Cortex of kidney (tissue), 1 donor: Measurements from ENCODE around the gene AOPEP.

Experiments used
- DNase-seq: peaks from one replicate; lab custom pipeline; 2025; lab: John Stamatoyannopoulos, UW

AOPEP gene

GRCh38 chr9:94792511-94792910, 66.0 kb downstream of the AOPEP start:
- DNase-seq: no peak

DNA sequence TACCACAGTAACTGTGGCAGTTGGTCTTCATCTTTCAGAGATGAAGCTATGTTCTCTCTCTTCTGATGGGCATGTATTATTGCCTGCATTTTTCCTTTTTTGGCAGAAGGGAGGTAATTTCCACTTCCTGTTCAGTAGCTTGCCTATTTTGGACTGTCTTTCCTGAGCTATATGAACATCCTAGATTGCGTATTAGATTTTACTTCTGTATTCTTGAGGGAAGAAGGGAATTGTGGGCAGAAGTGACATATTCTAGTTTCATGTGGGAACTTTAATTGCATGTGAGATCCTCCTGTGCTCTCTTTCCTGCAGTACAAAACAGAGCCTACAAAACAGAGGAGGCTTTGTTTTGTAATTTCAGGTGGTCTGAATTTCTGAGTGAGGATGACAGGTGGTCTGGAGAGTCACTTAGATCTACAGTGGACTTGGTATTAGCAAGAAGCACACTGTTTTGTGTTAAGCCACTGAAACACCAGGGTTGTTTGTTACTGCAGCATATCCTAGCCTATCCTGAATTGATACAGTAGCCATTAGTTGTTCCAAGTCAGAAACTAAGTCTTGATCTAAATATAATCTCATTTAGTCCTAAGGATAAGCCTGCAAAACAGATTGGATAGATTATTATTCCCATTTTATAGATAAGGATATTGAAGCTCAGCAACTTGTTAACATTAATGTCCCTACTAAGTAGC, 68.1 kb downstream of the AOPEP start:
- no peak for DNase-seq

DNA sequence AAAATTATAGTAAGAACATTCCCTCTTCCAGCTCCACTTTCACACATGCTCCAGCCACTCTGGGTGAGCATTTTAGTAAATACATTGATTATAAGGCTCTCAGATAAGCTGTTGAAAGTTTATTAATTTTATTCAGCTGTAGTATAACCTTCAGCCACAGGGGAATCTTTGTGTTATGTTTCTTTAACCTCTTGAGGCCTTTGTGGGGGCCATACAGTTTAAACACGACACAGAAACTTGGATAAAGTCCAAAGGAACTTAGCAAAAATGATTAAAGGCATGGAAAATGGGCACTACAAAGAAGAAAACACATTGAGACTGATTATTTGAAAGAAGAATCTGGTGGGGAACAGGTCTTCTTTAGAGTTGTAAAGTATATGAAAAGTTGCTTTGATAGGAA, 70.2 kb downstream of the AOPEP start:
- DNase-seq: no peak

- DNase-seq: no peak
These were observed 71.7 kb downstream of the AOPEP start for GRCh38 chr9:94798201-94798600.

DNA sequence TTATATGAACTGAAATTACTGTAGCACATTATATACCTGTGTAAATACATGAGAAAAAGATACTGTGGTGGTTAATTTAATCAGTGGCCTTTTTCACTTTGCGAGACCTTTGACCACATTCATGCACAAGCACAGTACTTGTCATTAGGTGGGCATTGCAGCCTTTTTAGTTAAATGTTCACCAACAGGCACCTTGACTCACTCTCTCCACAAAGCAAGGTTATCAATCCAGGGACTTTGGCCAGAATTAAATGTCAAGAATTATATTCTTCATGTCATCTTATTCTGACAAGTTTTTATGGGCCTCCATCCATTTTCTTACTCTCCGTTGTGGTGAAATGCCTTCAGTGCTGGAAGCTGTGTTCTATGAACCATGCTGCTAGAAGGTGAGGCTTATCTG, 72.2 kb downstream of the AOPEP start:
- no peak for DNase-seq

DNA sequence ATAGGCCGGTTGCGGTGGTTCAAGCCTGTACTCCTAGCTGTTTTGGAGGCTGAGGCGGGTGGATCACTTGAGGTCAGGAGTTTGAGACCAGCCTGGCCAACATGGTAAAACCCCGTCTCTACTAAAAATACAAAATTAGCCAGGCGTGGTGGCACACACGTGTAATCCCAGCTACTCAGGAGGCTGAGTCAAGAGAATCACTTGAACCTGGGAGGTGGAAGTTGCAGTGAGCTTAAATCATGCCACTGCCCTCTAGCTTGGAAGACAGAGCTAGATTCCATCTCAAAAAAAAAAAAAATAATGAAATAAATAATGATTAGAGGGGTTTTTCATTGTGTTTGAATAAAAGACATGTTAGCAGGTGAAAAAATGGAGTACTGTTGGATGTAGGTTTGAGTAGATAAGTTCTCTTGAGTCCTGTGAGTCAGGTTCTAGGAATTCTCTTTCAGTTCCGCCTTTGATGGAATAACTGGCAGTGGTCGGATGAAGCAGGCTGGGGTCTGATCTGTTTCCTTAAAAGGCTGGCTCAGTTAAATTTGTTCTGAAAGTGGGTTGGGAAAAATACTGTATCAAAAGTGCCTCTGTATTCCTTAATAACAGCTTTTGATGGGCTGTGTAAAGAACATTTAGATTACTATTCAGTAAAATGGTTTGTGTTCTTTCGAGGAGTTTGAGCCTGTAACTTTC, 73.2 kb downstream of the AOPEP start:
- DNase-seq: no peak

DNA sequence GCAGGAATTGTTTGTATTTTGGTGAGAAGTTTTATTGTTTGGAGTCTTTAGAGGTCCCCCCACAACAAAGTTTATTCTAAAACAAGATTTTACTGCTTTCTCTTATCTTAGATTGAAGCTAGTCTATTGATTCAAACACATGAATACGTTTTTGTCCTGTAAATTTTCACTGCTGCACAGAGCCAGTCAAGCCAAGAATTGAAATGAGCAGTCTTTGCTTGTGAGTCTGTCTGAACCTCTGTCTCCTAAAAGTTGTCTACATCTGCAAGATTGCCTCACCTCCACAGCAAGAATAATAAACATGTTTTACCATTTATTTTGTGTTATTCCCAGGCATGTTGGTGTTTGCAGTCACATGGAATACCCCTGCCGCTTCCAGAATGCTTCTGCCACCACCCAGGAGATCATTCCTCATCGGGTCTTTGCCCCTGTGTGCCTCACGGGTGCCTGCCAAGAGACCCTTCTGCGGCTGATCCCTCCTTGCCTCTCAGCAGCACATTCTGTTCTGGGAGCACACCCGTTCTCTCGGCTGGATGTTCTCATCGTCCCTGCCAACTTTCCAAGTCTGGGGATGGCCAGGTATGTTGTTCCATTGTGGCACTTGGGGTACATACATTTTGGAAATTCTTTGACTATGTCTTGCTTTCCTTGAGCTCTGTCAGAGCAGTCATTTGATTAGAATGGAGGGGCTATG, 74.1 kb downstream of the AOPEP start:
- no peak for DNase-seq

DNA sequence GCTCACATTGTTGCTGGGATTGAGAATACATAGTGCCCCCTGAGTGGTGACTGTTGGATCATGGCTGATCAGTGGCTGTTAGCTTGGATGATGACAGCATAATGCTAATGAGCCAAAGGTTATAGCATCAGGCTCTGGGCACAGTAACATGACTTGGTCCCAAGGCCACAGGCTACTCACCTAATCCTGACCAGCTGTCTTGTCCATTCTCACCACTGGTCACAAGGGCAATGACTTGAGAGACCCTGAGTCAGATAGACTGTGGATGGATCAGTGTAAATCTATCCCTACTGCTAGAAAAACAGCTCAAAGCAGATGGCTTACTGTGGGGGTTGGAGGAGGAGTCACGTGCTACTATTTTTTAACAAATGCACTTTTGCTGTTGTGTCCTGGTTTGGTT, 74.7 kb downstream of the AOPEP start:
- DNase-seq: no peak

GRCh38 chr9:94801681-94802080, 75.2 kb downstream of the AOPEP start:
- no peak for DNase-seq

GRCh38 chr9:94802251-94802650, 75.8 kb downstream of the AOPEP start:
- no peak for DNase-seq

DNA sequence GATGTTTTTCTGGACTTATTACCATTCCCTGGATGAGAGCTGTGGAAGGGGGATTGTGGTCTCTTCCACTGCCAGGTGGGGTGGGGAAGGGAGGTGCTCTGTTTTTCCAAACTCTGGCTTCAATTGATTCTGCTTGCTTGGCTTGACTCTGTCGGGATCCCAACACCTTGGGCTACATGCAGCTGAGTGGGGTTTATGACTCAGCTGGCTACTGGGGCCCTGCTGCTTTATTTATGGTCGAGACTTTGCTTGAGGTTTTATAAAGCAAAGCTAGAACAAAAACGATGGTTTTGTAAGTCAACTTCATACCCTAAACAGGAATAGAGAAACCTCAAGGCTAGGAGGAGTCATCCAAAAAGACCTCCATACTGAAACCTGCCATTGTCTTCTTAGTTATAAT, 76.3 kb downstream of the AOPEP start:
- no peak for DNase-seq

GRCh38 chr9:94804316-94804715, 77.8 kb downstream of the AOPEP start:
- DNase-seq: no peak

DNA sequence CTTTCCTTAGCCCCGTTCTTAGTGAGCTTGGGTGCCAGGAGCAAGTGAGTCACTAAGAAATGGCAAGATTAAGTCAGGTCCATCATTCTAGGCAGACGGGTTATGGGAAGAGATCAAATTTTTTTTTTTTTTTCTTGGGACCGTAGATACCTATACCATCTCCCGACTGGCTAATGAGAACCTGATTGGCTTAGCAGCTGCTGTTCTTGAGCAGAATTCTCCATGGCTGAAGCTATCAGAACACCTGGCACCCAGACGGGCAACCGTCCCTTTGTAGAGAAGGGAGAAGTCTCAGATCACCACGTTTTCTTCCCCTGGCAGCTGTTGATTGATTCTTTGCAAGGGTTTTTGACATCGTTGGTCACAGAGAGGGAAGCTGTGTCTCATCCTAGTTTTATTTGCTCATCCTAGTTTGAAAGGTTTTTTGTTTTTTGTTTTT, 78.6 kb downstream of the AOPEP start:
- DNase-seq: no peak

DNA sequence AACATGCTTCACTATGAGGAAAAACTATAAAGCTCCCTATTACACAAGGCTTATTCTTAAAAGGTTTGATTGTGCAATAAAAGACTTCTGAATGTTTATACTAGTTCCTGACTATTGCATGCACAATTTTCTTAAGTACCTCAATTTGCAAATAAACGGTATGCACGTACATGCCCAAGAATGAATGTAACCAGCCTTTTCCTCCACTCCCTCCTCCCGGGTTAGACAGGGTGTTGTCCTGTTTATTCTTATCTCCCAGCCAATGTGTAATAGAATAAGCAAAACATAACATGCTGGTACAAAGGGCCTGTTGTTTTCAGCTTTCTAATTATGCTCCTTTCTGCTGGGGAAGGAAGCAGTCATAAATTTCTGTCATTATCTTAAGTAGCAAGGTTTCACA, 79.1 kb downstream of the AOPEP start:
- DNase-seq: no peak

DNA sequence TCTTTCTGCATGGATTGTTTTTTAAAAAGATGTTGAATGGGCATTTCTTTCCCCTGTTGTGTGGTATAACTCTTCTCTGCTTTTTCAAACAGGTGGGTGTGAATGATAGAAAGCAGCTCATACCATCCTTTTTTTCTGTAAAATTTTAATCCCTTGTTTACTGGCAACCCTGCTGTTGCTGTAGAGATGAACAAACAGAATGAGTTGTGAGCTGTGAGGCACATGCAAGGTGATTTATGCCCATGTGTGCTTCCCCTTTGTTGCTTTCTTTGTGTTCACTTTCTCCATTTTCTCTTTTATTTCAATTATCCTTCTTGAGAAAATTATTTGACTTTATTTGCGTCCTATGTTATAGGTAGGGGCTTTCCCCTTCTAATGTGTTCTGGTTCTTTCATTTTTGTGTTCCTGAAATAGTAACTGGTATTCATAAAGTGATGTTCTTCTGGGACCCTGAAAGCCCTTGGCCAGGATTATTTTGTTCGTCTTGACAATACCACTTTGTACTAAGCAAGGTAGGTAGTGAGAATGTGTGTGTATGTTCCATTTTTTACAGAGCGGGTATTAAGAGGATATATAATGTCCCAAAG, 79.9 kb downstream of the AOPEP start:
- DNase-seq: no peak

DNA sequence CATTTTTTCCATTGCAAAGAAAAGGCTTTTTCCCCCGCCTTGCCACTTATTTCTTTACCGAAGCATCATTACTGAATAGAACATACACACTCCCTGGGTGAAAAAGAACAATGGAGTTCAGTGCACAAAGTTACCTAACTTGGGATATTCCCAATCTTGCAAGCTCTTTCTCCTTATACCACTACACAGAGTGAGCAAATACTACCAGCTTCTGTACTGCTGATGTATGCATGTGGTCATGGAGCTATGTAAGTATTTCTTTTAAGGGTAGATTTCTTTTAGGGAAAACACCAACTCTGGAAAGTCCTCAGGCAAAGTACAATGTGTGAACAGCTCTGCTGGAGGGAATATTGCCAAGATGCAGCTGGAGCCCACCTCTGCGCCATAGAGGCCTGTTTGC, 81.1 kb downstream of the AOPEP start:
- DNase-seq: no peak

- no peak for DNase-seq
These were observed 82.6 kb downstream of the AOPEP start for GRCh38 chr9:94808926-94809700.

- no peak for DNase-seq
These were observed 83.3 kb downstream of the AOPEP start for GRCh38 chr9:94809778-94810177.

DNA sequence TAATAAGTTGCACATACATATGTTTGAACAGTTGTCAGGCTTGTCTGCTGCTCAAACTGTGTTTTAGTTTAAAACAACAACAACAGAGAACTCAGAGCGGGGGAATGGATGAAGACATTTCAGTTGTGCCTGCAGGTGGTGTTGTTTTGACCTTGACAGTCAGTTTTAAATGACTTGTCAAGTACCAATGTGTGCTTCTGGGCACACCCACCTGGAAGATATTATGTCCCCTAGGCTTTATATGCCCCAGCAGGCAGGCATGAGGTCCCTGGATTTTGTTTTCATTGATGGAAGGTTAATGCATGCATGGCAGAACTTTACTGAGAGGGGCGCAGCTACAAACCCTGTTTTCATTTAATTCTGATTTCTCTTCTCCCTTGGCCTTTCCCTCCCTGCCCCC, 84.6 kb downstream of the AOPEP start:
- no peak for DNase-seq

DNA sequence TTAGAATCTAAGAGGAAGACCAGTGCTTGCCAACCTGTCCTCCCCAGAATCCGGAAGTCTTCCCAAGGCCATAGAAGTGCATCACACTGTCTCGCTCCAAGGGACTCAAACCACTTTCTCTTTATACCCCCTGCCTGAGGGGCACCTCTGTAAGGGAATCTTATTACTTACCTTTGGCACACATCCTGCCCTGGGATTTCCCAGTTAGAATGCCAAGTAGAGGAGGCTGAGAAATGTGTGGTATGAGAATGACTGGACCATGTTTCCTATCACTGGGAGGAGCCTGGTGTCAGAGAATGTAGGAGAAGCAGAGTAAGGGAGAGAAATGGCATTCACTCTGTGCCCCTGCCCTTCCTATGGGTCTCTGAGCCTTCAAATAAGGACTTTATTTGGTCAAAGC, 85.8 kb downstream of the AOPEP start:
- no peak for DNase-seq

GRCh38 chr9:94813379-94813778, 86.9 kb downstream of the AOPEP start:
- DNase-seq: no peak
